NCI-H1694 (cell line): ENCODE results near the gene RFPL1.
"Not testable (repeated sequence)": the region's sequence is repeated elsewhere in the genome, so short reads cannot be mapped to it uniquely, and the experiment has no call there.

Experiments
- DNase-seq: peaks from one replicate; lab custom pipeline; 2025; lab: John Stamatoyannopoulos, UW

The RFPL1 gene

DNA sequence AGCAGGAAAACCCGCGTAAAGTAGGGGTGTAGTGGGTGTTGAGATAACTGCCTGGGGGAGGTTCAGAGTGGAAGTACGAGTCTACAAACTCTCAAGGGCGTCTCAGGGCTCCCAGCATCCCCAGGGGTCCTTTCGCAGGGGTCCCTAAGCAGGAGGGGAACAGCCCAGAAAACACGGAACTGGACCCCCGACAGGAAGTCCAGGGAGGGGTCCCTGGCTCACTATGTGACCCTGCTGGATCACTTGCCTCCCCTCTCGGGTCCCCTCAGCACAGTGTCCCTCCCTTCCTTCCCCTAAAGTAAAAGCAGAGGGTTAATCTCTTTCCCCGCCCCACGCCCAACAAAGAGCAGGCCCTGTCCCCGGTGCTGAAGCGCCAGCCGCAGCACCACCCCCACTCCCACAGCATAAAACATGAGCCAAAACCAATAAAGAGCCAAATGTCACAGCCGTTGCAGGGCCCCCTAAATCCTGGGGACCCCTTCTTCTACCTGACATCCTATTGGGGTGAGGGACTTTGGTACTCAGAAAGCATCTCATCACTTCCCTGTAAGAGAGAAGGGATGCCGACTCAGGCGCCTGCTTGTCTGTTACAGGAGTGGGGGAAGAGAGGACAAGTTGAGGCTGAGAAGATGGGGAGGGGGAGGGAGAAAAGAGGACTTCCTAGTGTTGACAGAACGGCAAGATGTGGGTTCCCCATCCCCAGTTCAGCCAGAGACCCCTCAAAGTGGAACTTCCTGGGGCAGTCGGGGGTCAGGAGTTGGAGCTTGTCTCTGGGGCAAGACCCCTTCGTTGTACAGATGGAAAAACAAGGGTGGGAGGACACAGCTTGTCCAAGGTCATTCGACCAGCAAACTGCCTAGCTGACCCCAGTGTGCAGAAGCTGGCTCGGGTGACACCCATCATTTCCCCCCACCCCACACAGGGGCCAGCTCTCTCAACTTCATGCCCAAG is 40.2 kb downstream of the RFPL1 start:
- peak; percentile 25 for DNase-seq

GRCh38 chr22:29479417-29480261 is 41.3 kb downstream of the RFPL1 start, which contains the start of gene NEFH:
Gene NEFH (plus strand): TSS chr22:29480218. CDS start chr22:29480263, 45 bp downstream.
- DNase-seq = peak; percentile 72

- no peak for DNase-seq
Measured at GRCh38 chr22:29480262-29480511, 41.8 kb downstream of the RFPL1 start.

- no peak for DNase-seq
Measured at GRCh38 chr22:29480512-29481264, 42.3 kb downstream of the RFPL1 start.

DNA sequence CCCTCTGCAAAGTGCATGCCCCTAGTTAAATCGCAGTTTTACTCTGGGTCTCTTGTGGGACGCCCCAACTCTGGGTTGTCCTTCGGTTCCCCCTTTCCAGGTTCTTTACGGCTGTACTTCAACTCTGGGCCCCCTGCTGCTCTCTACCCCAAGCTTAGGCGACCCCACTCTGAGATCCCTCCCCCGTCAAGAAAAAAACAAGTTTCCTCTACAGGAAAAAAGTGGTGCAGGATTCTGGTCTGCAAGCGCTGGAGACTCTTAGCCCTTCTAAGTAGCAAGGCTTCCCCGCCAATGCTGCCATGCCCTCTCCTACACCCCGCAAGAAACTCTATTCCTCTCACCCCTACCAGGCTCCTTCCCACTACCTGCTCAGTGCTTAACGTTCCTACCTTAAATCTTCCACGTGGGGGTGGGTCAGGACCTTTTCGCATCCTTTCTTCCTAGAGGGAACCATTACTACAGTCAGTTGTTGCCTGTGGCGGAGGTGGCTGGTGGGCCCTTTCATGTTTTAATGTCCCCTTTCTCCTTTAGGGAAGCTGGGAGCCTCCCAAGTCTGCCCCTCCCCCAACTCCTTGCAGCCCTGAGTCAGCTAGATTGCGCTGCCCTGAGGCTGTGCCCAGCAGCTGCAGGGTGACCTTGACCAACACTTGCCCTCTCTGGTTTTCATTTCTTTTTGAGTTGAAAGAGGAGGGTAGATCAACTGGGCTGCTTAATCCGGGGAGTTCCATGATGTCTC is 43.0 kb downstream of the RFPL1 start:
- no peak for DNase-seq

- no peak for DNase-seq
Measured at GRCh38 chr22:29482253-29482652, 43.9 kb downstream of the RFPL1 start.

- no peak for DNase-seq
Measured at GRCh38 chr22:29482726-29483125, 44.3 kb downstream of the RFPL1 start.

GRCh38 chr22:29483254-29483653 is 44.9 kb downstream of the RFPL1 start:
- no peak for DNase-seq

DNA sequence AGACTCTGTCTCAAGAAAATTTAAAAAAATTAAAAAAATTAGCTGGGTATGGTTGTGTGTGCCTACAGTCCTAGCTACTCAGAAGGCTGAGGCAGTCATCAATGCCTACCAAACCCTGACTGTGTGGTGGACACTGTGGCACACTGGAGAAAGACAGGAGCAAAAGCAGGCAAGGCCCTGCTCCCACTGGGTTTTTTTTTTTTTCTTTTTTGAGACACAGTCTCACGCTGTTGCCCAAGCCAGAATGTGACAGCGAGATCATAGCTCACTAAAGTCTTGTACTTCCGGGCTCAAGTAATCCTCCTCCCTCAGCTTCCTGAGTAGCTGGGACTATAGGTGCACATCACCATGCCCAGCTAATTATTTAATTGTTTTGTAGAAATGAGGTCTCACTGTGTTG is 46.3 kb downstream of the RFPL1 start:
- no peak for DNase-seq

GRCh38 chr22:29485448-29485847 is 47.1 kb downstream of the RFPL1 start:
- DNase-seq = no peak

DNA sequence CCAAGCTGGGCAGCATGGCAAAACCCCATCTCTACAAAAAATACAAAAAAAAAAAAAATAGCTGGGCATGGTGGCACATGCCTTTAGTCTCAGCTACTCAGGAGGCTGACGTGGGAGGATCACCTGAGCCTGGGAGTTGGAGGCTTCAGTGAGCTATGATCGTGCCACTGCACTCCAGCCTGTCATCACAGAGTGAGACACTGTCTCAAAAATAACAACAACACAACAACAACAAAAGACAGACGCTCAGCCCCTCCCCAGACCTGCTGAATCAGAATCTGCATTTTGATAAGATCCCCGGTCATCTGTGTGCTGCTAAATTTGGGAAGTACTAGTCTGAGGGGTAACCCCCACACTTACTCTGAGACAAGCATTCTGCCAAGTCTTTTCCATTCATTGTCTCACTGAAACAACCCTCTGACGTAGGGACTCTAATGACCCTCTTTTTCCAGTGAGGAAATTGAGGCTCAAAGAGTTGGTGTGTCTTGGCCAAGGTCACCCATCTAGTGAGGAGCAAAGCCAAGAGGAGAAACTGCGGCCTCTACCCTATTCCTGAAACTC is 49.1 kb downstream of the RFPL1 start:
- DNase-seq = no peak

DNA sequence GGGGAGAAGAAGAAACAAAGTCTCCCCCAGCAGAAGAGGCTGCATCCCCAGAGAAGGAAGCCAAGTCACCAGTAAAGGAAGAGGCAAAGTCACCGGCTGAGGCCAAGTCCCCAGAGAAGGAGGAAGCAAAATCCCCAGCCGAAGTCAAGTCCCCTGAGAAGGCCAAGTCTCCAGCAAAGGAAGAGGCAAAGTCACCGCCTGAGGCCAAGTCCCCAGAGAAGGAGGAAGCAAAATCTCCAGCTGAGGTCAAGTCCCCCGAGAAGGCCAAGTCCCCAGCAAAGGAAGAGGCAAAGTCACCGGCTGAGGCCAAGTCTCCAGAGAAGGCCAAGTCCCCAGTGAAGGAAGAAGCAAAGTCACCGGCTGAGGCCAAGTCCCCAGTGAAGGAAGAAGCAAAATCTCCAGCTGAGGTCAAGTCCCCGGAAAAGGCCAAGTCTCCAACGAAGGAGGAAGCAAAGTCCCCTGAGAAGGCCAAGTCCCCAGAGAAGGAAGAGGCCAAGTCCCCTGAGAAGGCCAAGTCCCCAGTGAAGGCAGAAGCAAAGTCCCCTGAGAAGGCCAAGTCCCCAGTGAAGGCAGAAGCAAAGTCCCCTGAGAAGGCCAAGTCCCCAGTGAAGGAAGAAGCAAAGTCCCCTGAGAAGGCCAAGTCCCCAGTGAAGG is 50.9 kb downstream of the RFPL1 start:
- DNase-seq = not testable (repeated sequence)

GRCh38 chr22:29491012-29491411 is 52.6 kb downstream of the RFPL1 start:
- no peak for DNase-seq
